Panc1 (cell line): Measurements from ENCODE around the gene FBXW7. TPM values are rescaled to one million over a fixed set of nuclear protein-coding genes. Genes with fewer than 3 reads are reported as not detected.

Source experiments
- ATAC-seq: fragments of 200-7000 bp; cut with Tn5 transposase; 2 replicates; pipeline ENCODE4 v1.9.1; 2020; ENCODE audit warnings: mild to moderate bottlenecking, moderate library complexity
- BruUV-seq: library from RNA; stranded (reverse); fragments of 400-500 nt; replicated peaks from 2 replicates; lab custom pipeline; 2021; lab: Mats Ljungman, UMichigan
- CTCF ChIA-PET: fragments of 300-600 bp; sonication (Branson Sonifier 250); formaldehyde crosslinking; loops from one replicate; lab custom pipeline; 2022; ENCODE audit warnings: antibody characterized with exemption; lab: Charles Lee
- POLR2A ChIA-PET: fragments of 300-600 bp; sonication (Branson Sonifier 250); formaldehyde crosslinking; loops from one replicate; lab custom pipeline; 2022; ENCODE audit warnings: antibody characterized with exemption; lab: Charles Lee
- DNase-seq: peaks from one replicate; pipeline ENCODE4 v3.0.0-alpha.2; 2010; ENCODE audit warnings: low read depth, low spot score
- H3K27ac ChIP-seq: 2 replicates; pipeline ENCODE4 v1.5.1; 2011; ENCODE audit warnings: mild to moderate bottlenecking, low read length, inconsistent platforms
- H3K27me3 ChIP-seq: fragments of 200-500 bp; sonication (Bioruptor generic); 2 replicates; pipeline ENCODE4 v1.6.0; 2014; ENCODE audit warnings: low read length, inconsistent platforms; ENCODE audit not compliant: control insufficient read depth, insufficient read depth
- H3K36me3 ChIP-seq: fragments of 200-500 bp; sonication (Bioruptor generic); 2 replicates; pipeline ENCODE4 v1.5.1; 2014; ENCODE audit warnings: inconsistent platforms, mild to moderate bottlenecking, low read length, moderate library complexity; ENCODE audit not compliant: control insufficient read depth, insufficient read depth
- H3K4me1 ChIP-seq: 2 replicates; pipeline ENCODE4 v1.5.1; 2011; ENCODE audit warnings: inconsistent platforms, mild to moderate bottlenecking, low read length, moderate library complexity; ENCODE audit not compliant: control insufficient read depth, insufficient read depth
- H3K4me3 ChIP-seq, 2 experiments: 2 replicates each; pipeline ENCODE4 v1.5.1; 2011 to 2012; ENCODE audit warnings: low read depth in 2 of 2, low read length in 2 of 2, mild to moderate bottlenecking in 2 of 2, inconsistent platforms in 1 of 2, moderate library complexity in 1 of 2
- H3K9me3 ChIP-seq: fragments of 200-500 bp; sonication (Bioruptor generic); 2 replicates; pipeline ENCODE4 v1.5.1; 2014; ENCODE audit warnings: low read depth, mild to moderate bottlenecking, inconsistent platforms, low read length, moderate library complexity; ENCODE audit not compliant: control insufficient read depth, insufficient read depth
- POLR2AphosphoS5 ChIP-seq: IDR thresholded peaks from 2 replicates; pipeline ENCODE4 v1.6.1; 2012; ENCODE audit warnings: mild to moderate bottlenecking, low read depth, low read length, moderate library complexity
- SIN3A ChIP-seq: IDR thresholded peaks from 2 replicates; pipeline ENCODE4 v1.6.1; 2012; ENCODE audit warnings: low read depth, mild to moderate bottlenecking, low read length, moderate library complexity, borderline replicate concordance; ENCODE audit not compliant: insufficient read depth
- TCF7L2 ChIP-seq: IDR thresholded peaks from 2 replicates; pipeline ENCODE4 v1.6.1; 2011; ENCODE audit warnings: mild to moderate bottlenecking, low read depth, low read length, inconsistent platforms
- in situ Hi-C: cut with HindIII; loops from 2 replicates; pipeline ENCODE4 v1.10.0; 2016; ENCODE audit warnings: low sequenced_read_pairs, low pct_unique_long_range_greater_than_20kb
- intact Hi-C: fragments of 100-400 bp; cut with micrococcal nuclease; formaldehyde crosslinking; loops from one replicate; pipeline ENCODE4 v1.10.0; 2022; ENCODE audit not compliant: unreplicated experiment
- total RNA-seq: library from RNA; stranded (reverse); gene quantifications from one replicate; pipeline ENCODE4 v1.2.1, GENCODE V29; 2021; ENCODE audit not compliant: unreplicated experiment
- TF ChIP-seq, protein P1 (sequence below), 2 experiments: IDR thresholded peaks; 2 replicates each; pipeline ENCODE4 v1.6.1; 2011 to 2012; ENCODE audit warnings: low read depth in 2 of 2, control low read depth in 1 of 2, low read length in 1 of 2, mild to moderate bottlenecking in 1 of 2, moderate library complexity in 1 of 2; ENCODE audit not compliant: insufficient read depth in 1 of 2
- TF ChIP-seq, protein P2 (sequence below): fragments of 450-650 bp; IDR thresholded peaks from 2 replicates; pipeline ENCODE4 v1.5.1; 2017; ENCODE audit warnings: mild to moderate bottlenecking

Gene FBXW7
- total RNA-seq, 1 experiment from 2014 or later: 16.2 TPM

DNA sequence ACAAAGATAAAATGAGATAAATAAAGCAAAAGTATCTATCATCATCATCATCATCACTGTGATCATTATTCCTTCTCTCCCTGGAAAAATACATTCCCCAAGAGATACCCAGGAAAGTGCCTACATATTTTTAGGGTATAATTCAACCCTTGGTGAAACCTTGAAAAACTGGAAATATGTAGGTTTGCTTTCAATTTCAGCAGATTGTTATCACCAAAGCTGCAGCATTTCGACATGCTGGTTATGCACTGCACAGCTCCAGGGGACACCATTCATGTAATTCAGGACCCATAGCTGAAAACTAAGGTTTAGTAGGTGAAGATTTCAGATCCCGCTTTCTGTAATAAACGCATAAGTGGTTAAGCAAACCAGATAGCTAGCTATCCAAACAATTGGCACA, 28.4 kb upstream of the FBXW7 start:
- in situ Hi-C loops: no loop called here

DNA sequence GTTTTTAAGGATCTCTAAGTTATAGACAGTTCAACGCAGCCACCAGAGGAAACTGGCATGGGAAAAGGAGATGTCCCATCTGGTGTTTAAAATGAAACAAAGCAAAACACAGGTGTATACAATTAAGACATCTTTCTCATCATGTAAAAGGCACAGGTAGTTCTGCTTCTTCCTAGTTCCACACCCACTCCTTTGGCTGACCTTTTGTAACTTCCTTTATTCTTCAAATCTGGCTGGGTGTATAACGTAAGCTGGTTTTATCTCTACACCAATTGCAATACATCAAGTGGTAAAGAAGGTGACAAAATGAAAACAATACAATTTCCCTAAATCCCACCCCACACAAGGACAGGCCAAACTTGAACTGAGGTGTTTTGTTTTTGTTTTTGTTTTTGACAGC, 27.3 kb upstream of the FBXW7 start:
- in situ Hi-C loops (no loop called here), intact Hi-C loops (no loop called here)
- Histone ChIP-seq H3K4me1 (no peaks in the 10 kb centered on the region), H3K27me3 (no peaks in the 10 kb centered on the region; the same call in 1 of the 2 replicates), H3K4me3 (no peak overlapping the region), H3K27ac (no peak overlapping the region), H3K9me3 (no peaks in the 10 kb centered on the region), H3K36me3 (no peaks in the 10 kb centered on the region)
- ChIA-PET POLR2A (no interaction called here), CTCF (no interaction called here)
- no peak for DNase-seq
- BruUV-seq: no TSS peak
- ATAC-seq: no peak
- TF ChIP-seq TCF7L2 (no peak), SIN3A (no peak), POLR2AphosphoS5 (no peak)
- TF ChIP-seq, protein P1, sequence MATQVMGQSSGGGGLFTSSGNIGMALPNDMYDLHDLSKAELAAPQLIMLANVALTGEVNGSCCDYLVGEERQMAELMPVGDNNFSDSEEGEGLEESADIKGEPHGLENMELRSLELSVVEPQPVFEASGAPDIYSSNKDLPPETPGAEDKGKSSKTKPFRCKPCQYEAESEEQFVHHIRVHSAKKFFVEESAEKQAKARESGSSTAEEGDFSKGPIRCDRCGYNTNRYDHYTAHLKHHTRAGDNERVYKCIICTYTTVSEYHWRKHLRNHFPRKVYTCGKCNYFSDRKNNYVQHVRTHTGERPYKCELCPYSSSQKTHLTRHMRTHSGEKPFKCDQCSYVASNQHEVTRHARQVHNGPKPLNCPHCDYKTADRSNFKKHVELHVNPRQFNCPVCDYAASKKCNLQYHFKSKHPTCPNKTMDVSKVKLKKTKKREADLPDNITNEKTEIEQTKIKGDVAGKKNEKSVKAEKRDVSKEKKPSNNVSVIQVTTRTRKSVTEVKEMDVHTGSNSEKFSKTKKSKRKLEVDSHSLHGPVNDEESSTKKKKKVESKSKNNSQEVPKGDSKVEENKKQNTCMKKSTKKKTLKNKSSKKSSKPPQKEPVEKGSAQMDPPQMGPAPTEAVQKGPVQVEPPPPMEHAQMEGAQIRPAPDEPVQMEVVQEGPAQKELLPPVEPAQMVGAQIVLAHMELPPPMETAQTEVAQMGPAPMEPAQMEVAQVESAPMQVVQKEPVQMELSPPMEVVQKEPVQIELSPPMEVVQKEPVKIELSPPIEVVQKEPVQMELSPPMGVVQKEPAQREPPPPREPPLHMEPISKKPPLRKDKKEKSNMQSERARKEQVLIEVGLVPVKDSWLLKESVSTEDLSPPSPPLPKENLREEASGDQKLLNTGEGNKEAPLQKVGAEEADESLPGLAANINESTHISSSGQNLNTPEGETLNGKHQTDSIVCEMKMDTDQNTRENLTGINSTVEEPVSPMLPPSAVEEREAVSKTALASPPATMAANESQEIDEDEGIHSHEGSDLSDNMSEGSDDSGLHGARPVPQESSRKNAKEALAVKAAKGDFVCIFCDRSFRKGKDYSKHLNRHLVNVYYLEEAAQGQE (IDR thresholded peaks at IDR 0.05; ENCODE audit: insufficient read depth in 1 of 2, low read depth in 2 of 2, low read length in 1 of 2): no peak
- TF ChIP-seq, protein P2, sequence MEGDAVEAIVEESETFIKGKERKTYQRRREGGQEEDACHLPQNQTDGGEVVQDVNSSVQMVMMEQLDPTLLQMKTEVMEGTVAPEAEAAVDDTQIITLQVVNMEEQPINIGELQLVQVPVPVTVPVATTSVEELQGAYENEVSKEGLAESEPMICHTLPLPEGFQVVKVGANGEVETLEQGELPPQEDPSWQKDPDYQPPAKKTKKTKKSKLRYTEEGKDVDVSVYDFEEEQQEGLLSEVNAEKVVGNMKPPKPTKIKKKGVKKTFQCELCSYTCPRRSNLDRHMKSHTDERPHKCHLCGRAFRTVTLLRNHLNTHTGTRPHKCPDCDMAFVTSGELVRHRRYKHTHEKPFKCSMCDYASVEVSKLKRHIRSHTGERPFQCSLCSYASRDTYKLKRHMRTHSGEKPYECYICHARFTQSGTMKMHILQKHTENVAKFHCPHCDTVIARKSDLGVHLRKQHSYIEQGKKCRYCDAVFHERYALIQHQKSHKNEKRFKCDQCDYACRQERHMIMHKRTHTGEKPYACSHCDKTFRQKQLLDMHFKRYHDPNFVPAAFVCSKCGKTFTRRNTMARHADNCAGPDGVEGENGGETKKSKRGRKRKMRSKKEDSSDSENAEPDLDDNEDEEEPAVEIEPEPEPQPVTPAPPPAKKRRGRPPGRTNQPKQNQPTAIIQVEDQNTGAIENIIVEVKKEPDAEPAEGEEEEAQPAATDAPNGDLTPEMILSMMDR: no peak

More for the DNA sequence above, 28.4 kb upstream of the FBXW7 start:
- no peak for ATAC-seq
- POLR2A ChIA-PET: no interaction called here
- no peak overlapping the region for H3K27ac ChIP-seq
- no TSS peak for BruUV-seq
- H3K27me3 ChIP-seq: no peaks in the 10 kb centered on the region; the same call in 1 of the 2 replicates
- CTCF ChIA-PET: no interaction called here
- no peaks in the 10 kb centered on the region for H3K9me3 ChIP-seq
- TF ChIP-seq, protein P1 (IDR thresholded peaks at IDR 0.05; ENCODE audit: insufficient read depth in 1 of 2, low read depth in 2 of 2, low read length in 1 of 2): no peak
- TF ChIP-seq TCF7L2 (no peak), SIN3A (no peak), POLR2AphosphoS5 (no peak)
- TF ChIP-seq, protein P2: no peak
- H3K4me1 ChIP-seq: no peaks in the 10 kb centered on the region
- intact Hi-C loops: no loop called here
- DNase-seq: no peak
- H3K4me3 ChIP-seq: no peak overlapping the region
- H3K36me3 ChIP-seq: no peaks in the 10 kb centered on the region
